Measurements from ENCODE around the gene COPB2.
"Not testable (repeated sequence)": the region's sequence is repeated elsewhere in the genome, so short reads cannot be mapped to it uniquely, and the experiment has no call there.

Gene COPB2

DNA sequence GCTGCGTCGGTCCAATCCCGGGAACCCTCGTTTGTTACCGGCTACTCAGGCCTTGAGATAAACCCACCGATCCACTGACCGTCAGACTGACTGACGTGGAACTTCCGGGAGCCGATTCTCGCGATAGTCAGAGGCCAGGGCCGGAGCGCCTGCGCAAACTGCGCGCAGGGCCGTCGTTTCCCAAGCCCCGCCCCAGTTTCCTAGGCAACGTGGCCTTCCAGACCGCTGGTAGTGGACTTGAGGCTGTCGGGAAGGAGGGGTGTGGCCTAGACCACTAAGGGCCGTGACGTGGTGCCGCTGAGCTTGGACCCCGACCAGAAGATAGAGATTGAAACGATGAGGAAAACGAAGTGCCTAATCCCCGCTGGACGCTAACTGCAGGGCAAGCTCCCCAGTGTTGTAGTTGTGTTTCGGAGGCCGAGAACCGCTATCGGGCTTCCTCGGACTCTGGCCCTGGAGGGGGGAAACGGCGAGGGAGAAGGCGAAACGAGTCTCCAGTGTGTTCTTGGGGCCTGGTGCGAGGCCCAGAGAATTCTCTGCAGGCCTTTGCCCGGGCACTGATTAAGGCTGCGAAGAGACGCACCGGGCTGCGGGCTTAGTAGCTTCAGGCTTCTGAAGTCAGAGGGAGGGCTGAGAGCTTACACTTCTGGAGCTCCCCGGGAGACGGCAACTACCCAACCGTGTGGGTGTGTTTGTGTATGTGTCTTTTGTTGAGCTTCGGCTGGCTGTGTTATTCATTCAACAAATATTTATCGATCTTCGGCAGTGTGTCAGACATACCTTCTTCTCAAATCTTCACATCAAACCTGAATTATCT lies at the start of gene COPB2:
TSS of gene COPB2 (minus strand) at position 96 of the 817 bp plus-strand sequence. CDS start 97 bp downstream, outside the sequence.
- peak; percentile 83 to 96 for DNase-seq (ENCODE audit: low read depth in 2 of 2)

DNA sequence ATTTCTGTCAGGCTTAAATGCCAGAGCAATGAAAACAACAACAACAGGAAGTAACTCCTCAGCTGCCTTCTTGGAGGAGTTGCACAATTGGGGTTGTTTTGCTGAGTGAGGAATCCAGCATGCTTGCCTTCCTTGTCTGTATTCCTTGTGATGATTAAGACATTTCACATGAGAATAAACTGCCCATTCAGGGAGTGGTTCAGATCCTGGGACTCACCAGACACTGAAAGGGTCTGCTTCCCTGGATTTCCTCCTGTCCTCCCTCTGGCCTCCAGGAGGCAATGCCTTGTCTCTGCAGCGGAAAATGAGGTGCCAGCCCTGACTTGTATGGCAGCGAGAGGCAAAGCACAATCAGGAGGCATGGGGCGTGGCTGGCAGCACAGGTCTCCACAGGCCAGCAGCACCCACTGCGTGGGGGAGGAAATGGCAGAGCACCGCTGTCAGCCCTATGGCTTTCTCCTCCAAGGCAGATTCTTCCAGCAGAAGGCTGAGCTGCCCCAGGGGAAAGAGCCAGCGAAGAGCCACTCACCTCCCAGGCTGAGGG lies 45.4 kb upstream of the COPB2 start:
- no peak for DNase-seq (ENCODE audit: low read depth in 2 of 2)

DNA sequence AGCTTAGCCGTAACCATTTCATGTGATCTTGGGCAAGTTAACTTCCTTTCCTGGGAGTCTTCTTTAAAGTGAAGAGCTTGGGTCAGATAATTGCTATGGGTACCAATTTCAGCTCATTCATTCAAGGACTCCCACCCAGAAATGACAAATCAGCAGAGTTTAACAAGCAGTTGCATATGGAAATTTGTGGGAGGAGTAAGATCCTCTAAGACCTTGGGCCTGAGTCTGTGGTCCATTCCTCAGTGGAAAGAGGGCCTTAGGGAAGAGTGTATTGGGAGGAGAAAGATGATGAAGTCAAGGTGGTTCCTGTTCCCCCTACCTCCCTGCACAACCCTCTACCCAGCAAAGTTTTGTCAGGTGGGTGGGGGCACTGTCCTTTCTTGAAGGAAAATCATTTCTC lies 44.8 kb upstream of the COPB2 start:
- DNase-seq (ENCODE audit: low read depth in 2 of 2) = no peak

DNA sequence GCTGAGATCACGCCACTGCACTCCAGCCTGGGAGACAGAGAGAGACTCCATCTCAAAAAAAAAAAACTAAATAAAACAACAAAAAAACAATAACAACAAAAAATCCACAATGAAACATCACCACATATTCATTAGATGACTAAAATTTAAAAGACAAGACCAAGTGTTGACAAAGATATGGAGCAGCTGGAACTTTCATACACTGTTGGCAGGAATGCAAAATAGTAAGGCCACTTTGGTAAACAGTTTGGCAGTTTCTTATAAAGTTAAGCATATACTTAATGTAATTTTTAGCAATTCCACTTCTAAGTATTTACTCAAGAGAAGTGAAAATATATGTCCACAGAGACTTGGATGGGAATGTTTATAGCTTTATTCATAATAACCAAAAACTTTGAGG lies 43.6 kb upstream of the COPB2 start:
- DNase-seq (ENCODE audit: low read depth in 2 of 2) = no peak

- no peak for DNase-seq (ENCODE audit: low read depth in 2 of 2)
Measured at GRCh38 chr3:139430493-139430892, 41.0 kb upstream of the COPB2 start.

DNA sequence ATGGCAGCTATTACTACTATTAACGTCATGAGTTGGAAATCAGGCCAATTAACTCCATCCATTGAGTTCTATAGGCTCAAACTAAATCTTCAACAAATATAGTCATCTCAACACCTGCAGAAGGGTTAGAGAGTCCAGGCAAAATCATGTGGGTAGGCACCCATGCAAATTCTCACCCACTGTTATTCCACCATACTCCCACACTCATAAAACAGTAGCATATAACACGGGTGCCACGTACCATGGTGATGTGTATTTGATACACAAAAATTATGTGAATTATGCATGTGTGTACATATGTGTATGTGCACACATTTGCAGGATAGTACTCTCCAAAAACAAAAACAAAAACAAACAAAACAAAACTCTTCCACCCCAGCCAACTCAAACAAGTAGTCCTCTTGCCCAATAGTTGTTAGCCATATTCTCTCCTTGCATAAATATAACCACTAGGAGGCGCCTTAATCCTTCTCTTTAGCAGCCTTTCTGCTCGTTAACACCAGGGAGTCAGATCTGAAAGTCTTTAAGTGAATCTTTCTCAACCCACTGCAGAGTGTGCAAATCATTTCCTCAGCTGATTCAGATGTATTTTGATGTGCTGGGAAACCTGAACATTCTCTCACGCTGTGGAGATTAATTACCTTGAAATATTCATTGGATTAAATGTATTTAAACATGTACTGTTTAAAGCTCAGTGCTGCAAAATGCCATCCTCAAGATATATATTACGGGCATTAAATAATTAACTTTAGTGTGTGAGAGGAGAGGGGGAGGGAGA lies 38.0 kb upstream of the COPB2 start:
- no peak for DNase-seq (ENCODE audit: low read depth in 2 of 2)

DNA sequence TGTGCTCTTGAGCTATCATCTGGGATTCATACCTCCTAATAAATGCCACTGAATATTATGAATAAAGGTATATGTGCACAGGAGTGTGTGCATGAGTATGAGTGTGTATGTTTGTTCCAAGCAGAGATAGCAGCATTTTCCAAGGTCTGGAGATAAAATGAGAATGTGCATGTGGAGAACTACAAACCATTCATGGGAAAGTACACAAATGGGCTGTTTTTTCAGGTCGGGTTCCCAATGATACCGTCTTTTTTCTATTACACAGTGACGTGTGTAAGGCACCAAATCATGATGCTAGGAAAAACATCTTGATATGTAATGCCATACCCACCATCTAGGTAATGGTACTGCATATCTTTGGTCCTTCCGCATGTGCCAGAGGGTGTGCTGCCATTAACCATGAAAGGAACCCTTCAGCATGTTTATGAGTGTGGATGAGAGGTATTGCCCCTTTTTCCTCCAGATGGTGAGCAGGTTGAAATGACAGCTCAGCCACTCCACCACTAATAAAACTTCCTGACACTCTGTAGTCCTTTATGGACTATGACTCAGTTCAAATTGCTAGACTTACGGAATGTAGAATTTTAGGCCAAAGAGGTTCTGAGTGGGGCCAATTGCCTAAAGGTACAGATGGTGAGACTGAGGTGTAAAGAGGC lies 36.4 kb upstream of the COPB2 start:
- no peak for DNase-seq (ENCODE audit: low read depth in 2 of 2)

- no peak for DNase-seq (ENCODE audit: low read depth in 2 of 2)
Measured at GRCh38 chr3:139423232-139423631, 33.8 kb upstream of the COPB2 start.

GRCh38 chr3:139421460-139421859 lies 32.0 kb upstream of the COPB2 start:
- no peak for DNase-seq (ENCODE audit: low read depth in 2 of 2)

GRCh38 chr3:139421040-139421439 lies 31.6 kb upstream of the COPB2 start:
- DNase-seq (ENCODE audit: low read depth in 2 of 2) = no peak

- no peak for DNase-seq (ENCODE audit: low read depth in 2 of 2)
Measured at GRCh38 chr3:139418144-139418543, 28.7 kb upstream of the COPB2 start.

GRCh38 chr3:139416275-139416674 lies 26.8 kb upstream of the COPB2 start:
- DNase-seq (ENCODE audit: low read depth in 2 of 2) = no peak

DNA sequence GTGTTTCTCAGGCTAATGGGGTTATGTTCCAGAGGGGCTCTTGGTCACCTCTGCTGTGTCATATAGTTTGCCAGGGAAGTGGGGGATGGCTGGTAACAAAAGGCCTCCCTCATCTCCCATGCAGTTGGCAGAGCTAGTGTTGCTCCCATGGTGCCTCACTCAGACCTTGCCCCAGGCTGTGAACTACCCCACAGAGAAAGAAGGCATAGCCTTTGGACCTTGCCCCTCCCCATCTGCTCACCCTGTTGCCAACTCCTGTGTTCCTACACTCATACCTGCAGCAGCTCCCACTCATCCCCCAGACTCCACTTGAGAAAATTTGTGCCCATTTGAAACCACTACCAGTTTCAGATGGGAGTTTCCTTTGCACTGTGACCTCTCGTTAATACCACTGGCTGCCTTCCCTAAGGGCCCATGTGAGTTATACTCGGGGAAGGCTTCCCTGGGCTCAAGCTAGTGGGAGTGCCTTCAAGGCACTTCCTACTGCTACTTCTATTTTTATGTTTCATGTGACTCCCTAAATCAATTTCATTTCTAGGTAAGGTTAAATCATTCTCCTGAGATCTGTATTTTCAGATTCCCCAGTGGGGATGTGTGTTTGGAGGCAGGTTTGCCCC lies 25.3 kb upstream of the COPB2 start:
- no peak for DNase-seq (ENCODE audit: low read depth in 2 of 2)

- not testable (repeated sequence) for DNase-seq (ENCODE audit: low read depth in 2 of 2)
Measured at GRCh38 chr3:139412891-139413290, 23.4 kb upstream of the COPB2 start.

DNA sequence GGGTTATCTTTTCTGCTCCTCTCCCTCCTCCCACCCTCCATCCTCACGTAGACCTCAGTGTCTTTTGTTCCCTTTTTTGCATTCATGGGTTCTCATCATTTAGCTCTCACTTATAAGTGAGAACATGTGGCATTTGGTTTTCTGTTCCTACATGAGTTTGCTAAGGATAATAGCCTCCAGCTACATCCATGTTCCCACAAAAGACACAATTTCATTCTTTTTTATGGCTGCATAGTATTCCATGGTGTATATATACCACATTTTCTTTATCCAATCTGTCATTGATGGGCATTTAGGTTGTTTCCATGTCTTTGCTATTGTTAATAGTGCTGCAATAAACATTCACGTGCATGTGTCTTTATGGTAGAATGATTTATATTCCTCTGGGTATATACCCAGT lies 11.7 kb upstream of the COPB2 start:
- not testable (repeated sequence) for DNase-seq (ENCODE audit: low read depth in 2 of 2)

GRCh38 chr3:139396707-139397106 lies 7.3 kb upstream of the COPB2 start:
- no peak for DNase-seq (ENCODE audit: low read depth in 2 of 2)

- DNase-seq (ENCODE audit: low read depth in 2 of 2) = no peak
Measured at GRCh38 chr3:139394116-139394515, 4.7 kb upstream of the COPB2 start.

- peak in 1 of 2 donors; percentile 4 for DNase-seq (ENCODE audit: low read depth in 2 of 2)
Measured at GRCh38 chr3:139388821-139389551, 461 bp downstream of the COPB2 start.

GRCh38 chr3:139388077-139388476 lies 1.4 kb downstream of the COPB2 start:
- no peak for DNase-seq (ENCODE audit: low read depth in 2 of 2)

DNA sequence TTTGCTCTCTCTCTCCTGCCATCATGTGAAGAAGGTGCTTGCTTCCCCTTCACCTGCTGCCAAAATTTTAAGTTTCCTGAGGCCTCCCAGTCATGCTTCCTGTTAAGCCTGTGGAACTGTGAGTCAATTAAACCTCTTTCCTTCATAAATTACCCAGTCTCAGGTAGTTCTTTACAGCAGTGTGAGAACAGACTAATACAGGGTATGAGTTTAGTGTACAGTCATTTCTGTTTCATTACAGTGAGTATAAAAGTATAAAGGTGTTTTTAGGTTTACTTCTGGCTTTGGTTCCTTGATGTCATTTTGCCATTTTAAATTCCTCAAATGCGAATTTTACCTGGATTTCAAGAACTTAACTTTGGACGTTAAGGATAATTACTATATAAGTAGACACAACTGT lies 7.2 kb downstream of the COPB2 start:
- DNase-seq (ENCODE audit: low read depth in 2 of 2) = not testable (repeated sequence)

- no peak for DNase-seq (ENCODE audit: low read depth in 2 of 2)
Measured at GRCh38 chr3:139380575-139380974, 8.9 kb downstream of the COPB2 start.

All from stimulated activated CD4-positive, alpha-beta T cell treated with anti-CD3 and anti-CD28 coated beads, Interleukin-1b, Interleukin-23, amount 100 ng/mL, for 1 hour (primary cell).